ENCODE measurements around the gene NAT14. TPM values are rescaled to one million over a fixed set of nuclear protein-coding genes. Genes with fewer than 3 reads are reported as not detected.
A peak's percentile ranks its signal among the peaks of the same experiment; 100 is the strongest.

Gene NAT14
- polyA plus RNA-seq, 1 donor from 2014 or later = 6.1 TPM

GRCh38 chr19:55483706-55484592 lies 1.0 kb upstream of the NAT14 start:
- no peaks in the 10 kb centered on the region for H3K9me3 Mint-ChIP-seq

GRCh38 chr19:55485439-55486011 lies 537 bp downstream of the NAT14 start:
- peak overlapping the region; percentile 65 to 94 (median 88) for H3K27ac Mint-ChIP-seq
- peaks cover 0 to 6% (median 1%) of the 10 kb centered on the region in 3 donors for H3K4me1 Mint-ChIP-seq

More at GRCh38 chr19:55483706-55484592, 1.0 kb upstream of the NAT14 start:
- Mint-ChIP-seq H3K27ac (peak overlapping the region in 1 of 3 donors; percentile 65), H3K4me3 (peak overlapping the region; percentile 67 to 87 (median 81)), H3K36me3 (peaks cover 6% of the 10 kb centered on the region), H3K27me3 (no peaks in the 10 kb centered on the region), H3K4me1 (peaks cover 0 to 13% (median 6%) of the 10 kb centered on the region in 3 donors)

DNA sequence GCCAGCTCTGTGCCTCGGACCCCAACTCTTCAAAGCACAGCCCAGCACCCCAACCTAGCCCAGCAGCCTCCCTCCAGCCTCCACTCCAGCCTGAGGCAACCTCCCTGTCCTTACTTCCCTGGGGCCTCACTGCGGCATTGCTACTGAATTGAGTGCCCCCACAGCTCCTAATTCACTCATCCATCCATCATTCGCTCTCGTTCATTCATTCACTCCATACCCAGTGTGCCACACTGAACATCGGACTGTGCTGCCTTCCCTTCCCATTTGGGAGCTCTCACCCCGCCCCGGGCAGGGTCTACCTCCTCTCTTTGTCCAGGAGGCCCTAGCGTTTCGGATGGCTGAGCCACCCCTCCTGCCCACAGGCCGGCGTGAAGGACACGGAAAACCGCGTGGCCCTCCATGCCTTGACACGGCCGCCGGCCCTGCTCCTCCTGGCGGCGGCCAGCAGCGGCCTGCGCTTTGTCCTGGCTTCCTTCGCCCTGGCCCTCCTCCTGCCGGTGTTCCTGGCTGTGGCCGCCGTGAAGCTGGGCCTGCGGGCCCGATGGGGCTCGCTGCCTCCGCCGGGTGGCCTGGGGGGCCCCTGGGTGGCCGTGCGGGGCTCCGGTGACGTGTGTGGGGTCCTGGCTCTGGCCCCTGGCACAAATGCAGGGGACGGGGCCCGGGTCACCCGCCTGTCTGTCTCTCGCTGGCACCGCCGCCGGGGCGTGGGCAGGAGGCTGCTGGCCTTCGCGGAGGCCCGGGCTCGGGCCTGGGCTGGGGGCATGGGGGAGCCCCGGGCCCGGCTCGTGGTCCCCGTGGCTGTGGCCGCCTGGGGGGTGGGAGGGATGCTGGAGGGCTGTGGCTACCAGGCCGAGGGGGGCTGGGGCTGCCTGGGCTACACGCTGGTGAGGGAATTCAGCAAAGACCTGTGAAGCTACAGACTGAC lies 1.3 kb downstream of the NAT14 start:
- Mint-ChIP-seq H3K36me3 (peaks cover 2% of the 10 kb centered on the region), H3K27ac (peak overlapping the region; percentile 65 to 94 (median 88)), H3K27me3 (no peaks in the 10 kb centered on the region), H3K4me3 (peak overlapping the region; percentile 57 to 85 (median 73)), H3K9me3 (no peaks in the 10 kb centered on the region), H3K4me1 (peaks cover 0 to 6% (median 1%) of the 10 kb centered on the region in 3 donors)

More at GRCh38 chr19:55485439-55486011, 537 bp downstream of the NAT14 start:
- H3K27me3 Mint-ChIP-seq = no peaks in the 10 kb centered on the region
- peaks cover 2% of the 10 kb centered on the region for H3K36me3 Mint-ChIP-seq
- H3K4me3 Mint-ChIP-seq = peak overlapping the region; percentile 67 to 85 (median 78)
- H3K9me3 Mint-ChIP-seq = no peaks in the 10 kb centered on the region

- no peaks in the 10 kb centered on the region for H3K9me3 Mint-ChIP-seq
- H3K36me3 Mint-ChIP-seq = no peaks in the 10 kb centered on the region
- H3K4me3 Mint-ChIP-seq = peak overlapping the region in 3 of 4 donors; percentile 13 to 47 (median 40)
- H3K4me1 Mint-ChIP-seq = peaks cover 0 to 6% (median 1%) of the 10 kb centered on the region in 3 donors
- H3K27ac Mint-ChIP-seq = peak overlapping the region in 2 of 3 donors; percentile 59 to 67
- peaks cover 4% of the 10 kb centered on the region for H3K27me3 Mint-ChIP-seq
Measured at GRCh38 chr19:55486971-55487923, 2.3 kb downstream of the NAT14 start.

GRCh38 chr19:55487924-55488687 lies 3.1 kb downstream of the NAT14 start, which contains the start of gene SSC5D:
Gene SSC5D, plus strand, starts transcription at chr19:55488436. Its CDS starts 154 bp downstream, at chr19:55488590.
- Mint-ChIP-seq H3K36me3 (no peaks in the 10 kb centered on the region), H3K4me3 (peak within 1 kb of the TSS in 3 of 4 donors; percentile 13 to 65 (median 40)), H3K27me3 (peaks cover 7% of the 10 kb centered on the region), H3K9me3 (no peaks in the 10 kb centered on the region), H3K27ac (peak within 1 kb of the TSS in 2 of 3 donors; percentile 59 to 67), H3K4me1 (peaks cover 0 to 6% (median 1%) of the 10 kb centered on the region in 3 donors)

DNA sequence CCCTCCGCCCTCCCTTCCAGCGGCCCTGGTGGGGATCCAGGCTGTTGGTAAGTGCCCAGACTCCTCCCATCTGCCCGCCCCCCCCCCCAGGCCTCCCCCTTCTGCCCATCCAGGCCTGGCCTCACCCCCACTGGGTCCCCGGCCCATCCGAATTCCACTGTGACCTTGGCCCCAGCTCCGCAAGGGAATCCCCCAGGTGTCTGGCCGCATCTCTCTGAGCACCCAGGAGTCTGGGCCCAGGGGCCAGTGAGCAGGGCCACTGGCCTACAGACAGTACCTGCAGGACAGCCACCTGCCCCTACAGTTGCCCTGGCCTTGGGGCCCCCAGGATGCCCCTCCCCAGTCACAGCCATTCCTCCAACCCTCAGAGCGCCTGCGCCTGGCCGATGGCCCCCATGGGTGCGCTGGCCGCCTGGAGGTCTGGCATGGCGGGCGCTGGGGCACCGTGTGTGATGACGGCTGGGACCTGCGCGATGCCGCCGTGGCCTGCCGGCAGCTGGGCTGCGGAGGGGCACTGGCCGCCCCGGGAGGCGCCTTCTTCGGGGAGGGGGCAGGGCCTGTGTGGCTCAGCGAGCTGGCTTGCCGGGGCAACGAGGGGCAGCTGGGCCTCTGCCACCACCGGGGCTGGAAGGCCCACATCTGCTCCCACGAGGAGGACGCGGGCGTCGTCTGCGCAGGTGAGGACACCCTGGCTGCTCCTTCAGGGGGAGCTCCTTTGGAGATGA lies 4.2 kb downstream of the NAT14 start:
- Mint-ChIP-seq H3K4me1 (peaks cover 0 to 6% (median 1%) of the 10 kb centered on the region in 3 donors), H3K27ac (no peak overlapping the region), H3K36me3 (no peaks in the 10 kb centered on the region), H3K9me3 (no peaks in the 10 kb centered on the region), H3K4me3 (no peak overlapping the region), H3K27me3 (peaks cover 9% of the 10 kb centered on the region)

DNA sequence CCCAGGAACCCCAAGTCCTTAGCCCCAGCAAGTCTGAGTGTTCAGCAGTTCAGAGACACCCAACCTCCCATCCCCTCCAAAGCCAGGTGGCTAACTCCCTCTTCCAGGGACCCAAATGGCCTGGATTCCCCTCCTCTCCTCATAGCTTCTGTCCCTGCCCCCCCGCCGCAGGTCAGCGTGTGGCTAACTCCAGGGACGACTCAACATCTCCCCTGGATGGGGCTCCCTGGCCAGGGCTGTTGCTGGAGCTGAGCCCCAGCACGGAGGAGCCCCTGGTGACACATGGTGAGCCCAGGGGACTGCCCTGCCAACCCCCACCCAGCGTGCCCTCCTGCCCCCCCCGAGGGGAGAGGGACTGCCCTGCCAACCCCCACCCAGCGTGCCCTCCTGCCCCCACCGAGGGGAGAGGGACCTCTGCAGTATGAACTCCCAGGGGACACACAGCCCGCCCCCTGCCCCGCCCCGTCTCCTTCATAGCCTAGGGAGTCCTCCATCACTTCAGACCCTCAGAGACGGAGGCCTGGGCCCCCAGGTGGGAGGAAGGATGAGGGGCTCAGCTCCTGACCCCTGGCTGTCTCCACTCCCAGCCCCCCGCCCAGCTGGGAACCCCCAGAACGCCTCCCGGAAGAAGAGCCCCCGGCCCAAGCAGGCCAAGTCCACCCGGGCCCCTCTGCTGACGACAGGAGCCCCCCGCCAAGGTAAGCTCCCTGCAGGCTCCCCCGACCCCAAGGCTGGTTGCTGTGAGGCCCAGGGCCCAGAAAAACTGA lies 4.9 kb downstream of the NAT14 start:
- Mint-ChIP-seq H3K4me1 (peaks cover 0 to 6% (median 1%) of the 10 kb centered on the region in 3 donors), H3K4me3 (no peak overlapping the region), H3K27me3 (peaks cover 11% of the 10 kb centered on the region), H3K27ac (no peak overlapping the region), H3K9me3 (no peaks in the 10 kb centered on the region), H3K36me3 (no peaks in the 10 kb centered on the region)

DNA sequence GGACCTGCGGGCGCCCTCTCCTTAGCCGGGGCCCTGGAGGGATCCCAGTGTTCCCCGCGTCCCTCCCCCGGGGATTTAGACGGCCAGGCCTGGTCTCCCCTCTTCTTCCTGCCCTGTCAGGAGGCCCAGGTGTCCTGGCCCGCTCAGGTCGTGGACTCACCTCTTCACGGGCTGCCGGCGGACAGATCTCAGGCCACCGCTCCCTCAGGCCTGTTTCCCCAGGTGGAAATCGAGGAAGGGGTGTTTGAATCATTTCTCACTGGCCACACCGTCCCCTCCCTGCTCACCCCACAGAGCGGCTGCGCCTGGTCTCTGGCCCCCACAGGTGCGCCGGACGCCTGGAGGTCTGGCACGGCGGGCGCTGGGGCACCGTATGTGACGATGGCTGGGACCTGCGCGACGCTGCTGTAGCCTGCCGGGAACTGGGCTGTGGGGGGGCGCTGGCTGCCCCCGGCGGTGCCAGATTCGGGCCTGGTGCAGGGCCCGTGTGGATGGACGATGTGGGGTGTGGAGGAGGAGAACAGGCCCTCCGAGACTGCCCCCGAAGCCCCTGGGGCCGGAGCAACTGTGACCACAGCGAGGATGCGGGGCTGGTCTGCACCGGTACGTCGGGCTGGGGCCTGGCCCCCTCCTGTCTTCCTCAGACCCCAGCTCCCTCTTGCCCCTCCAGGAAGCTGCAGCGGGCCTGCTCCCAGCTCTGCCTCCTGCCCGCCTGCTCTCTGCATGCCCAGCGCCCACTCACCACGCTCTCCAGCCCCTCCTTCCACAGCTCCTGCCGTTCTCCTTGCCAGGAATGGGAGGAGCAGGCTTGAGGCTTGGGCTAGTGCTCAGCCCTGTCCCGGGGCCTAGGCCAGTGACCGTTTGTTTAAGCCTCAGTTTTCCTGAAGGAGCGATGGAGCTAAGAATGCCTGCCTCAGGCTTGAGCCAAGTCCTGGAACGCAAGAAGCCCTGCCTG lies 5.8 kb downstream of the NAT14 start:
- Mint-ChIP-seq H3K27me3 (peaks cover 12% of the 10 kb centered on the region), H3K4me1 (peaks cover 0 to 6% (median 1%) of the 10 kb centered on the region in 3 donors), H3K36me3 (no peaks in the 10 kb centered on the region), H3K9me3 (no peaks in the 10 kb centered on the region), H3K27ac (no peak overlapping the region), H3K4me3 (no peak overlapping the region)

GRCh38 chr19:55491546-55492360 lies 6.8 kb downstream of the NAT14 start:
- no peaks in the 10 kb centered on the region for H3K36me3 Mint-ChIP-seq
- H3K4me1 Mint-ChIP-seq = peaks cover 0 to 4% (median 0%) of the 10 kb centered on the region in 3 donors
- no peak overlapping the region for H3K27ac Mint-ChIP-seq
- H3K4me3 Mint-ChIP-seq = no peak overlapping the region
- H3K9me3 Mint-ChIP-seq = no peaks in the 10 kb centered on the region
- H3K27me3 Mint-ChIP-seq = peaks cover 12% of the 10 kb centered on the region

- H3K9me3 Mint-ChIP-seq = no peaks in the 10 kb centered on the region
- H3K4me1 Mint-ChIP-seq = peaks cover 0 to 2% (median 0%) of the 10 kb centered on the region in 3 donors
- H3K4me3 Mint-ChIP-seq = no peak overlapping the region
- H3K27ac Mint-ChIP-seq = no peak overlapping the region
- no peaks in the 10 kb centered on the region for H3K36me3 Mint-ChIP-seq
- peaks cover 12% of the 10 kb centered on the region for H3K27me3 Mint-ChIP-seq
Measured at GRCh38 chr19:55492362-55492944, 7.5 kb downstream of the NAT14 start.
